HG03139 (cell line): Measurements from ENCODE around the gene ODAD3.
A peak's percentile ranks its signal among the peaks of the same experiment; 100 is the strongest.

Source experiments
- ATAC-seq: cut with Tn5 transposase; IDR thresholded peaks from one replicate; pipeline ENCODE4 v1.9.1; 2021; ENCODE audit not compliant: unreplicated experiment

ODAD3 gene

GRCh38 chr19:11378319-11379189, 56.4 kb downstream of the ODAD3 start:
- ATAC-seq, result no peak

- no peak for ATAC-seq
These were observed 57.2 kb downstream of the ODAD3 start for GRCh38 chr19:11377756-11378155.

- no peak for ATAC-seq
These were observed 57.7 kb downstream of the ODAD3 start for GRCh38 chr19:11377237-11377636.

GRCh38 chr19:11375143-11375948, 59.6 kb downstream of the ODAD3 start:
- no peak for ATAC-seq

GRCh38 chr19:11374433-11375142, 60.3 kb downstream of the ODAD3 start, which contains the start of gene SWSAP1:
TSS of gene SWSAP1 (plus strand) at chr19:11374666. CDS start at chr19:11374681, 15 bp downstream.
- peak; percentile 81 for ATAC-seq

- no peak for ATAC-seq
These were observed 61.0 kb downstream of the ODAD3 start for GRCh38 chr19:11373885-11374432.

- ATAC-seq, result no peak
These were observed 61.6 kb downstream of the ODAD3 start for GRCh38 chr19:11373166-11373884.

- ATAC-seq, result no peak
These were observed 64.2 kb downstream of the ODAD3 start for GRCh38 chr19:11370744-11371143.
